SU-DHL-6 (cell line): ENCODE data around the gene BRSK2.

Experiments used
- H2AFZ ChIP-seq: fragments of 200-600 bp; sonication (generic); 2 replicates; pipeline ENCODE4 v1.6.1; 2014; ENCODE audit warnings: low read depth, mild to moderate bottlenecking, moderate library complexity, mixed read lengths, antibody characterized with exemption, low read length; ENCODE audit not compliant: severe bottlenecking
- H3F3A ChIP-seq: fragments of 200-600 bp; shearing (Covaris generic); 2 replicates; pipeline ENCODE4 v1.6.0; 2016; ENCODE audit warnings: antibody characterized with exemption, mild to moderate bottlenecking; ENCODE audit not compliant: insufficient read depth
- H3K27ac ChIP-seq: fragments of 200-600 bp; sonication (generic); 2 replicates; pipeline ENCODE4 v1.5.1; 2016; ENCODE audit warnings: low read depth, mild to moderate bottlenecking, low read length, moderate library complexity, mixed read lengths
- H3K27me3 ChIP-seq: fragments of 200-600 bp; sonication (generic), shearing (Covaris generic); 2 replicates; pipeline ENCODE4 v1.6.0; 2014; ENCODE audit warnings: mild to moderate bottlenecking, low read length
- H3K36me3 ChIP-seq: fragments of 200-600 bp; sonication (generic); 2 replicates; pipeline ENCODE4 v1.6.1; 2014; ENCODE audit warnings: mild to moderate bottlenecking, low read length, mixed read lengths
- H3K4me2 ChIP-seq: fragments of 300-600, 200-600 bp; shearing (Covaris generic), sonication (generic); 2 replicates; pipeline ENCODE4 v1.6.0; 2014; ENCODE audit warnings: low read length, low read depth, mild to moderate bottlenecking; ENCODE audit not compliant: poor library complexity, severe bottlenecking
- H3K4me3 ChIP-seq: fragments of 200-600 bp; sonication (generic); 2 replicates; pipeline ENCODE4 v1.5.1; 2014; ENCODE audit warnings: antibody characterized with exemption, low read length, mild to moderate bottlenecking, mixed read lengths; ENCODE audit not compliant: insufficient read depth, poor library complexity, severe bottlenecking
- H3K79me2 ChIP-seq: fragments of 200-600 bp; sonication (generic); 2 replicates; pipeline ENCODE4 v1.6.1; 2014; ENCODE audit warnings: mild to moderate bottlenecking, low read length, moderate library complexity; ENCODE audit not compliant: insufficient read depth
- H3K9ac ChIP-seq: fragments of 200-600 bp; sonication (generic); 2 replicates; pipeline ENCODE4 v1.7.0; 2014; ENCODE audit warnings: mild to moderate bottlenecking, low read length
- H3K9me2 ChIP-seq: fragments of 200-600 bp; sonication (generic); replicated peaks from 2 replicates; pipeline ENCODE4 v1.6.1; 2014; ENCODE audit warnings: low read length; ENCODE audit not compliant: insufficient read depth
- H3K9me3 ChIP-seq: fragments of 200-600 bp; sonication (generic); 2 replicates; pipeline ENCODE4 v1.6.1; 2014; ENCODE audit warnings: low read length, mixed read lengths; ENCODE audit not compliant: insufficient read depth
- H4K20me1 ChIP-seq: fragments of 200-600 bp; sonication (generic); 2 replicates; pipeline ENCODE4 v1.6.1; 2014; ENCODE audit warnings: low read depth, mild to moderate bottlenecking, antibody characterized with exemption, low read length, moderate library complexity, mixed read lengths
- EZH2phosphoT487 ChIP-seq: fragments of 200-600 bp; sonication (generic), shearing (Covaris generic); conservative IDR thresholded peaks from 2 replicates; pipeline ENCODE4 v1.6.1; 2018; ENCODE audit warnings: mild to moderate bottlenecking, antibody characterized with exemption, low read length, moderate library complexity, mixed read lengths
- TF ChIP-seq, protein P1 (sequence below): fragments of 200-600 bp; sonication (generic); IDR thresholded peaks from one replicate; pipeline ENCODE4 v1.5.1; 2017; ENCODE audit warnings: antibody characterized with exemption, mild to moderate bottlenecking, low read length, moderate library complexity; ENCODE audit not compliant: insufficient read depth, poor library complexity, severe bottlenecking

Gene BRSK2

DNA sequence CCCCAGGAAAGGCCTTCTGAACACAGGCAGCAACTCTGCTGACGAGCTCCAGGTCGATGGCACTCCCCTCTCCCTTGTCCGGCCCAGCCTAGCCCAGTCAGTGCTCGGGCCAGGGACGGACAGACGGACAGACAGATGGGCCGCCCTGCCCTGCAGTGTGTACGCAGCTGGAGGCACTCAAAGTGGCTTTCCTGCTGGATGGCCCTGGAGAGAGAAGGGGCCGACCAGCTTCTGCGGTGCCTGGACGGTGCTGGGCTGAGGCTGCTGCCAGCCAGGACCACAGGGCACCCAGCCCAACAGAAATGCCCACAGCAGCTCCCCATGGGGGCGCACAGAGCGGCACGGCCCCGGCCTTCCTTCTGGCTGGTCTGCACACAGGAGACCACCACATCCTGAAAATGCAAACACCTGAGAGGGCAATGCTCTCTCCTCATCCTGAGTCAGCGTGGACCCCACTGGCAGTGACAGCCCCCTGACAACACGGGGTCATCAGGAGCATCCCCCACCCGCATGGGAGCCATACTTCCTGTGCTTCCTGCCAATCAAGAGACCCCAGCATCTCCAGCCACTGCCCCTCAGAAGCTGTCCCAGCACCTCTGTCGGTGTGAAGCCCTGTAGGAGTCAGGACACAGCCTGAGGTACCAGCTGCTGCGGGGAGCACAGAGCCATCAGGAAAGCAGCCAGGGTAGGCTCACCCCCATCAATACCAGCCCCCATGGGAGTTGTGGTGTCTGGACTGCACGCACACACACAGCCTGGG is 97.5 kb downstream of the BRSK2 start:
- no peak for TF ChIP-seq EZH2phosphoT487
- TF ChIP-seq, protein P1, sequence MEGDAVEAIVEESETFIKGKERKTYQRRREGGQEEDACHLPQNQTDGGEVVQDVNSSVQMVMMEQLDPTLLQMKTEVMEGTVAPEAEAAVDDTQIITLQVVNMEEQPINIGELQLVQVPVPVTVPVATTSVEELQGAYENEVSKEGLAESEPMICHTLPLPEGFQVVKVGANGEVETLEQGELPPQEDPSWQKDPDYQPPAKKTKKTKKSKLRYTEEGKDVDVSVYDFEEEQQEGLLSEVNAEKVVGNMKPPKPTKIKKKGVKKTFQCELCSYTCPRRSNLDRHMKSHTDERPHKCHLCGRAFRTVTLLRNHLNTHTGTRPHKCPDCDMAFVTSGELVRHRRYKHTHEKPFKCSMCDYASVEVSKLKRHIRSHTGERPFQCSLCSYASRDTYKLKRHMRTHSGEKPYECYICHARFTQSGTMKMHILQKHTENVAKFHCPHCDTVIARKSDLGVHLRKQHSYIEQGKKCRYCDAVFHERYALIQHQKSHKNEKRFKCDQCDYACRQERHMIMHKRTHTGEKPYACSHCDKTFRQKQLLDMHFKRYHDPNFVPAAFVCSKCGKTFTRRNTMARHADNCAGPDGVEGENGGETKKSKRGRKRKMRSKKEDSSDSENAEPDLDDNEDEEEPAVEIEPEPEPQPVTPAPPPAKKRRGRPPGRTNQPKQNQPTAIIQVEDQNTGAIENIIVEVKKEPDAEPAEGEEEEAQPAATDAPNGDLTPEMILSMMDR: no peak
- H3K9me2 ChIP-seq: no peaks in the 10 kb centered on the region
- H3F3A ChIP-seq: no peaks in the 10 kb centered on the region
- H4K20me1 ChIP-seq: peaks cover 3% of the 10 kb centered on the region; the same call in 1 of the 2 replicates
- no peaks in the 10 kb centered on the region for H3K27me3 ChIP-seq
- H3K4me3 ChIP-seq: no peak overlapping the region
- H3K4me2 ChIP-seq: no peak overlapping the region
- H2AFZ ChIP-seq: no peak overlapping the region
- H3K79me2 ChIP-seq: peaks cover 25% of the 10 kb centered on the region
- H3K36me3 ChIP-seq: no peaks in the 10 kb centered on the region
- H3K9me3 ChIP-seq: no peaks in the 10 kb centered on the region
- no peak overlapping the region for H3K27ac ChIP-seq
- H3K9ac ChIP-seq: no peak overlapping the region

- no peaks in the 10 kb centered on the region for H3K36me3 ChIP-seq
- no peak overlapping the region for H3K4me2 ChIP-seq
- peaks cover 29% of the 10 kb centered on the region for H3K79me2 ChIP-seq
- no peak overlapping the region for H3K4me3 ChIP-seq
- H3F3A ChIP-seq: no peaks in the 10 kb centered on the region
- no peak for TF ChIP-seq EZH2phosphoT487
- TF ChIP-seq, protein P1: no peak
- no peak overlapping the region for H2AFZ ChIP-seq
- H3K9ac ChIP-seq: no peak overlapping the region
- H3K27ac ChIP-seq: no peak overlapping the region
- no peaks in the 10 kb centered on the region for H3K9me2 ChIP-seq
- H4K20me1 ChIP-seq: peaks cover 3% of the 10 kb centered on the region; the same call in 1 of the 2 replicates
- H3K27me3 ChIP-seq: no peaks in the 10 kb centered on the region
- no peaks in the 10 kb centered on the region for H3K9me3 ChIP-seq
Observed at GRCh38 chr11:1487851-1488574, 98.3 kb downstream of the BRSK2 start.

DNA sequence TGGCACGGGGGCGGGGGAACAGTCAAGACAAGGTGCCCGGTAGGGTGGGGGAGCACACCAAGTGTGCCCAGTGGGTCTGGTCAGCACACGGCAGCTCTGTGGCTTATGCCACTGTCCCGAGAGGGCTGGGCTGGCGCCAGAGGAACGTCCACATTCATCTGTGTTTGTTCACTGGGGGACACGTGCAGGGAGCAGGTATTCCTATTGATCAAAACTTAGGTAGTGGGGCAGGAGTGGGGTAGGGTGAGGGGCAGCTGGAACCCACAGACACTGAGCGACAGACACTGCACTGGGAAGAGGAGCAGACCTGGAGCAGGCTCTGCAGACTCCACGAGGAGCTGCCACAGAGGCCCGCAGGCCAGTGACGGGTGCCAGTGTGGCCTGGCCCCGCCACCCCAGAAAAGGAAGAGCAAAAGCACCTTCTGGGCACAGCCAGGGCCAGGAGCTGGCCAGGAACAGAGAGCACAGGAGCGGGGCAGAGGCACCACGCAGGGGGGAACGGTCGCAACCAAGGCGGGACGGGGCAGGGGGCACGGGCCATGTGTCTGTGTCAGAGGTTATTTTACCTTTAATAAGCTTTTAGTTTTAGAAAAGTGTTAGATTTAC is 98.9 kb downstream of the BRSK2 start:
- H3K9me2 ChIP-seq: no peaks in the 10 kb centered on the region
- H3K9me3 ChIP-seq: no peaks in the 10 kb centered on the region
- no peak overlapping the region for H3K4me3 ChIP-seq
- no peak overlapping the region for H3K27ac ChIP-seq
- H4K20me1 ChIP-seq: peaks cover 9% of the 10 kb centered on the region; the same call in 1 of the 2 replicates
- H3K4me2 ChIP-seq: no peak overlapping the region
- no peak overlapping the region for H3K9ac ChIP-seq
- no peaks in the 10 kb centered on the region for H3F3A ChIP-seq
- no peak overlapping the region for H2AFZ ChIP-seq
- H3K79me2 ChIP-seq: peaks cover 33% of the 10 kb centered on the region
- no peak for TF ChIP-seq EZH2phosphoT487
- TF ChIP-seq, protein P1: no peak
- no peaks in the 10 kb centered on the region for H3K27me3 ChIP-seq
- H3K36me3 ChIP-seq: no peaks in the 10 kb centered on the region
